DND-41 (cell line): ENCODE results near the gene WDR70.

Experiments
- EZH2 ChIP-seq: IDR thresholded peaks from 3 replicates; pipeline ENCODE4 v1.6.1; 2012; ENCODE audit warnings: borderline replicate concordance, low read depth, mild to moderate bottlenecking, moderate library complexity, low read length, inconsistent platforms; ENCODE audit not compliant: severe bottlenecking
- TF ChIP-seq, protein P1 (sequence below): IDR thresholded peaks from 2 replicates; pipeline ENCODE4 v1.5.1; 2012; ENCODE audit warnings: borderline replicate concordance, low read length, moderate library complexity, mild to moderate bottlenecking; ENCODE audit not compliant: poor library complexity, severe bottlenecking; ENCODE audit errors: extremely low read depth

DNA sequence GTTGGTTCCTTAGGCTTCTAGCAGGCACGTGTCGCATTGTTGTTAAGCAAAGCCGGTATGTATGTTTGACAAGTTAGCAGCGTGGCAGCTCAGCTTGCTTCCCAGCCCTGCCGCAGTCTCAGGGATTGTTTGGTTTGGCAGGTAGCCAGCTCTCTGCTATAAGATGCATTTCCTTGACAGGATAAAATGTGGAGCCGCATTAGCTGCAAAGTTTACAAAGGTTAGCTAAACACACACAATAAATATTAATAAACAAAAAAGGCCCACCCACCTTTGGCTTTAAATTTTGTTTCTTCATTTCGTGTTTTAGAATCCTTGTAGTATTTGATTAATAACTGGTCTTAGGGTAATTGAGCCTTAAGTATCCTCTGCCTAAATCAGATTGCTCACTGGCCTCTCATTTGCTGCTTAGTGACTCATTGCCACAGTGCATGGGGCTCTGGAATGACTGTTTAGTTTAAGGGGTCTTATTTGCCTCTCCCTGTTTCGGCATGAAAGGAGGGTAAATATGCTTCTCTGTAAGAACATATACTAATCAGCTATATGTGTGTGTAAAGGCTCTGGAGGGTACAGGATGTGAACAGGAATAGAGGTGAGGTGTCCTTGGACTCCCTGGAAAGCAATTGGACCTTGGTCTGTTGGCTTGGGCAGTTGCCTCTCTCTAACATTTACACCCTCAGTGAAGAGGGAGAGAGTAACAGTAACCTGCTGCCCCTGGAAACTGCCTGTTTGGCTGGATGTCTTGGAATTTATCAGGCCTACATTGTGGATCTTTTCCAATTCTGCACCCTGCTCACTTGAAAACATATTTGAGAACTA, 338.7 kb downstream of the WDR70 start:
- TF ChIP-seq, protein P1, sequence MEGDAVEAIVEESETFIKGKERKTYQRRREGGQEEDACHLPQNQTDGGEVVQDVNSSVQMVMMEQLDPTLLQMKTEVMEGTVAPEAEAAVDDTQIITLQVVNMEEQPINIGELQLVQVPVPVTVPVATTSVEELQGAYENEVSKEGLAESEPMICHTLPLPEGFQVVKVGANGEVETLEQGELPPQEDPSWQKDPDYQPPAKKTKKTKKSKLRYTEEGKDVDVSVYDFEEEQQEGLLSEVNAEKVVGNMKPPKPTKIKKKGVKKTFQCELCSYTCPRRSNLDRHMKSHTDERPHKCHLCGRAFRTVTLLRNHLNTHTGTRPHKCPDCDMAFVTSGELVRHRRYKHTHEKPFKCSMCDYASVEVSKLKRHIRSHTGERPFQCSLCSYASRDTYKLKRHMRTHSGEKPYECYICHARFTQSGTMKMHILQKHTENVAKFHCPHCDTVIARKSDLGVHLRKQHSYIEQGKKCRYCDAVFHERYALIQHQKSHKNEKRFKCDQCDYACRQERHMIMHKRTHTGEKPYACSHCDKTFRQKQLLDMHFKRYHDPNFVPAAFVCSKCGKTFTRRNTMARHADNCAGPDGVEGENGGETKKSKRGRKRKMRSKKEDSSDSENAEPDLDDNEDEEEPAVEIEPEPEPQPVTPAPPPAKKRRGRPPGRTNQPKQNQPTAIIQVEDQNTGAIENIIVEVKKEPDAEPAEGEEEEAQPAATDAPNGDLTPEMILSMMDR: no peak
- TF ChIP-seq EZH2: no peak
